GM12873 (cell line): ENCODE results near the gene TTLL9.

ENCODE experiments used
- CTCF ChIP-seq: IDR thresholded peaks from 2 replicates; pipeline ENCODE4 v1.5.1; 2012; ENCODE audit warnings: low read depth, mild to moderate bottlenecking, moderate library complexity, low read length, control low read depth; ENCODE audit not compliant: insufficient read depth; ENCODE audit errors: missing control alignments

Gene TTLL9

GRCh38 chr20:31951203-31951529 lies 80.7 kb downstream of the TTLL9 start:
- TF ChIP-seq CTCF: no peak

- peak; percentile 94 for TF ChIP-seq CTCF
Measured at GRCh38 chr20:31951530-31952453, 81.4 kb downstream of the TTLL9 start, which contains the start of gene PDRG1. TSS of gene PDRG1 (minus strand) at chr20:31952046. CDS start at chr20:31951961, 85 bp downstream.

GRCh38 chr20:31953556-31954148 lies 83.2 kb downstream of the TTLL9 start:
- TF ChIP-seq CTCF: no peak

- TF ChIP-seq CTCF: no peak
Measured at GRCh38 chr20:31954500-31954899, 84.1 kb downstream of the TTLL9 start.

- no peak for TF ChIP-seq CTCF
Measured at GRCh38 chr20:31956556-31957526, 86.4 kb downstream of the TTLL9 start.

- TF ChIP-seq CTCF: no peak
Measured at GRCh38 chr20:31962761-31963160, 92.3 kb downstream of the TTLL9 start.
